Stimulated activated CD4-positive, alpha-beta T cell treated with anti-CD3 and anti-CD28 coated beads, Interleukin-2, amount 100 ng/mL, for 48 hours (primary cell): ENCODE data around the gene ZNF76.

Experiments
- DNase-seq, 2 donors: peaks; one replicate each; pipeline ENCODE4 v3.0.0-alpha.2; 2020

The ZNF76 gene

GRCh38 chr6:35238843-35239289 lies 20.7 kb upstream of the ZNF76 start:
- DNase-seq = no peak

- DNase-seq = no peak
Observed at GRCh38 chr6:35239581-35239980, 20.0 kb upstream of the ZNF76 start.

GRCh38 chr6:35240838-35241801 lies 18.4 kb upstream of the ZNF76 start:
- peak; percentile 78 to 79 for DNase-seq

- DNase-seq = no peak
Observed at GRCh38 chr6:35242486-35242885, 17.0 kb upstream of the ZNF76 start.

- no peak for DNase-seq
Observed at GRCh38 chr6:35242906-35243305, 16.6 kb upstream of the ZNF76 start.

- no peak for DNase-seq
Observed at GRCh38 chr6:35243386-35243958, 16.1 kb upstream of the ZNF76 start.

GRCh38 chr6:35244551-35244950 lies 15.0 kb upstream of the ZNF76 start:
- no peak for DNase-seq

GRCh38 chr6:35247642-35248231 lies 11.8 kb upstream of the ZNF76 start:
- DNase-seq = no peak

GRCh38 chr6:35248300-35248699 lies 11.2 kb upstream of the ZNF76 start:
- no peak for DNase-seq

- DNase-seq = no peak
Observed at GRCh38 chr6:35248965-35249364, 10.6 kb upstream of the ZNF76 start.

- no peak for DNase-seq
Observed at GRCh38 chr6:35251949-35252348, 7.6 kb upstream of the ZNF76 start.

- DNase-seq = no peak
Observed at GRCh38 chr6:35253249-35253648, 6.3 kb upstream of the ZNF76 start.

GRCh38 chr6:35258336-35258735 lies 1.2 kb upstream of the ZNF76 start:
- DNase-seq = no peak

GRCh38 chr6:35258858-35259193 lies 709 bp upstream of the ZNF76 start:
- DNase-seq = peak in 1 of 2 donors; percentile 41

GRCh38 chr6:35259948-35260590 lies 534 bp downstream of the ZNF76 start:
- peak; percentile 47 to 59 for DNase-seq

GRCh38 chr6:35260591-35261570 lies 1.3 kb downstream of the ZNF76 start:
- no peak for DNase-seq

GRCh38 chr6:35262596-35262995 lies 3.1 kb downstream of the ZNF76 start:
- DNase-seq = no peak

GRCh38 chr6:35264550-35265274 lies 5.2 kb downstream of the ZNF76 start:
- no peak for DNase-seq

GRCh38 chr6:35265523-35265922 lies 6.0 kb downstream of the ZNF76 start:
- DNase-seq = no peak

- no peak for DNase-seq
Observed at GRCh38 chr6:35267446-35267845, 7.9 kb downstream of the ZNF76 start.

- DNase-seq = no peak
Observed at GRCh38 chr6:35267897-35268296, 8.4 kb downstream of the ZNF76 start.

GRCh38 chr6:35272005-35272404 lies 12.5 kb downstream of the ZNF76 start:
- no peak for DNase-seq
